HepG2 (cell line): ENCODE data around the gene RAC3. TPM values are rescaled to one million over a fixed set of nuclear protein-coding genes. Genes with fewer than 3 reads are reported as not detected.
A peak's percentile ranks its signal among the peaks of the same experiment; 100 is the strongest.

ENCODE experiments used
- ARID5B ChIP-seq: IDR thresholded peaks from 2 replicates; pipeline ENCODE4 v1.4.0; 2020; ENCODE audit warnings: mild to moderate bottlenecking, missing genetic modification reagents
- ATF7 ChIP-seq, 2 experiments: fragments of 450-650 bp in 1 of 2; sonication (generic) in 1 of 2; formaldehyde crosslinking in 1 of 2; IDR thresholded peaks; 2 replicates each; pipeline versions ENCODE4 v1.4.0 to v1.6.1; 2016 to 2020; ENCODE audit warnings: antibody characterized with exemption in 1 of 2, mild to moderate bottlenecking in 1 of 2, missing genetic modification reagents in 1 of 2
- BRF2 ChIP-seq: sonication (generic); formaldehyde crosslinking; IDR thresholded peaks from 2 replicates; pipeline ENCODE4 v1.8.1; 2022; ENCODE audit warnings: mild to moderate bottlenecking, missing genetic modification reagents
- CTCF ChIP-seq: sonication (generic); formaldehyde crosslinking; IDR thresholded peaks from 2 replicates; pipeline ENCODE4 v1.5.0; 2020; ENCODE audit warnings: mild to moderate bottlenecking, missing genetic modification reagents, moderate library complexity
- E2F2 ChIP-seq: sonication (generic); formaldehyde crosslinking; IDR thresholded peaks from 2 replicates; pipeline ENCODE4 v1.4.0; 2020; ENCODE audit warnings: missing genetic modification reagents, borderline replicate concordance
- HNRNPL ChIP-seq: fragments of 200-400 bp; formaldehyde crosslinking; IDR thresholded peaks from 2 replicates; pipeline ENCODE4 v1.6.1; 2017; ENCODE audit warnings: mild to moderate bottlenecking, low read depth, low read length
- MEIS1 ChIP-seq: sonication (generic); formaldehyde crosslinking; IDR thresholded peaks from 2 replicates; pipeline ENCODE4 v1.9.0; 2021; ENCODE audit warnings: mild to moderate bottlenecking, missing genetic modification reagents, moderate library complexity, borderline replicate concordance
- NR1H2 ChIP-seq: sonication (generic); formaldehyde crosslinking; IDR thresholded peaks from 2 replicates; pipeline ENCODE4 v1.8.1; 2022; ENCODE audit warnings: low read depth, missing genetic modification reagents, borderline replicate concordance
- TGIF2 ChIP-seq: IDR thresholded peaks from 2 replicates; pipeline ENCODE4 v1.6.1; 2016; ENCODE audit warnings: control low read depth, missing compliant biosample characterization
- TRAFD1 ChIP-seq: sonication (generic); formaldehyde crosslinking; IDR thresholded peaks from 2 replicates; pipeline ENCODE4 v1.5.1; 2020; ENCODE audit warnings: missing genetic modification reagents, mild to moderate bottlenecking, borderline replicate concordance
- ZBTB7B ChIP-seq: sonication (generic); formaldehyde crosslinking; IDR thresholded peaks from 2 replicates; pipeline ENCODE4 v1.4.0; 2020; ENCODE audit warnings: missing genetic modification reagents
- ZNF124 ChIP-seq: sonication (generic); formaldehyde crosslinking; IDR thresholded peaks from 2 replicates; pipeline ENCODE4 v1.4.0; 2020; ENCODE audit warnings: missing genetic modification reagents
- ZNF143 ChIP-seq: sonication (generic); formaldehyde crosslinking; IDR thresholded peaks from 2 replicates; pipeline ENCODE4 v1.4.0; 2020; ENCODE audit warnings: missing genetic modification reagents
- ZNF354B ChIP-seq: sonication (generic); formaldehyde crosslinking; IDR thresholded peaks from 2 replicates; pipeline ENCODE4 v1.8.0; 2022; ENCODE audit warnings: mild to moderate bottlenecking, missing genetic modification reagents
- ZNF703 ChIP-seq: sonication (generic); formaldehyde crosslinking; IDR thresholded peaks from 2 replicates; pipeline ENCODE4 v1.5.1; 2020; ENCODE audit warnings: missing genetic modification reagents, mild to moderate bottlenecking, moderate library complexity, borderline replicate concordance
- ZNF766 ChIP-seq: sonication (generic); formaldehyde crosslinking; IDR thresholded peaks from 2 replicates; pipeline ENCODE4 v1.5.0; 2020; ENCODE audit warnings: missing genetic modification reagents, borderline replicate concordance
- ZSCAN5A ChIP-seq: sonication (generic); formaldehyde crosslinking; IDR thresholded peaks from 2 replicates; pipeline ENCODE4 v1.8.0; 2022; ENCODE audit warnings: mild to moderate bottlenecking, missing genetic modification reagents, borderline replicate concordance
- polyA plus RNA-seq, 8 experiments: library from polyadenylated mRNA; depleted of rRNA in 3 of 8; stranded (reverse) in 7 of 8; unstranded in 1 of 8; fragments of >200 nt; fragmentation: Illumina TruSeq in 4 of 8; extraction: Trizol in 4 of 8; gene quantifications; 2 replicates each; pipeline versions ENCODE4 v1.2.1 to v1.2.3, GENCODE V29; 2011 to 2016; ENCODE audit warnings: low read depth in 4 of 8, missing spikeins in 1 of 8, mixed read lengths in 1 of 8; ENCODE audit not compliant: insufficient read depth in 1 of 8
- total RNA-seq, 5 experiments: library from RNA; depleted of rRNA; stranded (reverse); fragments of >200 nt; fragmentation: Illumina TruSeq; extraction: Trizol; gene quantifications; 2 replicates each; pipeline ENCODE4 v1.2.3, GENCODE V29; 2016; ENCODE audit warnings: low read depth in 1 of 5

RAC3 gene
- total and polyA plus RNA-seq, 2 of the 13 experiments (the other 11 are each of a cell fraction or from before 2014, with no cell fraction given) = 10.5 to 21.3 TPM

- TF ChIP-seq TRAFD1 (CRISPR knock-in tag) (0 out of 2 replicates have a peak, but pooled peaks have one; percentile 36), E2F2 (CRISPR knock-in tag) (no peak), ZNF703 (CRISPR knock-in tag) (0 out of 2 replicates have a peak, but pooled peaks have one; percentile 49), NR1H2 (peak; percentile 15; the same call in 1 of the 2 replicates), ATF7 (IDR thresholded peaks at IDR 0.05) (no peak), ATF7 (CRISPR knock-in tag; IDR thresholded peaks at IDR 0.05) (peak; percentile 12; the same call in 1 of the 2 replicates), ZNF766 (CRISPR knock-in tag) (no peak), ZNF143 (CRISPR knock-in tag) (peak; percentile 9), BRF2 (CRISPR knock-in tag) (no peak; the same call in 1 of the 2 replicates), ARID5B (CRISPR knock-in tag) (no peak), ZNF124 (0 out of 2 replicates have a peak, but pooled peaks have one; percentile 18), HNRNPL (peak; percentile 83), CTCF (CRISPR knock-in tag) (0 out of 2 replicates have a peak, but pooled peaks have one; percentile 2), ZNF354B (0 out of 2 replicates have a peak, but pooled peaks have one; percentile 39), MEIS1 (CRISPR knock-in tag) (0 out of 2 replicates have a peak, but pooled peaks have one; percentile 2), TGIF2 (peak; percentile 43; the same call in 1 of the 2 replicates), ZBTB7B (CRISPR knock-in tag) (0 out of 2 replicates have a peak, but pooled peaks have one; percentile 0), ZSCAN5A (CRISPR knock-in tag) (peak; percentile 67; the same call in 1 of the 2 replicates)
Measured at GRCh38 chr17:82036634-82037091, 5.2 kb downstream of the RAC3 start (continued).
